Hematopoietic multipotent progenitor cell treated with erythropoietin and hydrocortisone succinate and interleukin-3 and kit ligand, for 15 days (in vitro differentiated cells): Measurements from ENCODE around the gene MAPK8.
"Not testable (repeated sequence)": the region's sequence is repeated elsewhere in the genome, so short reads cannot be mapped to it uniquely, and the experiment has no call there.

Experiments
- DNase-seq: peaks from one replicate; pipeline ENCODE4 v3.0.0-alpha.2; 2015; ENCODE audit warnings: low spot score

MAPK8 gene

GRCh38 chr10:48336978-48337599, 30.6 kb downstream of the MAPK8 start:
- no peak for DNase-seq

- no peak for DNase-seq
These were observed 34.3 kb downstream of the MAPK8 start for GRCh38 chr10:48340734-48341133.

- no peak for DNase-seq
These were observed 36.6 kb downstream of the MAPK8 start for GRCh38 chr10:48343106-48343505.

- DNase-seq, result no peak
These were observed 37.6 kb downstream of the MAPK8 start for GRCh38 chr10:48343921-48344598.

GRCh38 chr10:48346248-48346647, 39.8 kb downstream of the MAPK8 start:
- DNase-seq, result not testable (repeated sequence)

- not testable (repeated sequence) for DNase-seq
These were observed 41.1 kb downstream of the MAPK8 start for GRCh38 chr10:48347539-48347938.

GRCh38 chr10:48347943-48348342, 41.5 kb downstream of the MAPK8 start:
- not testable (repeated sequence) for DNase-seq

- no peak for DNase-seq
These were observed 46.8 kb downstream of the MAPK8 start for GRCh38 chr10:48353246-48353645.

GRCh38 chr10:48357631-48358030, 51.2 kb downstream of the MAPK8 start:
- no peak for DNase-seq

GRCh38 chr10:48358162-48358561, 51.7 kb downstream of the MAPK8 start:
- no peak for DNase-seq

GRCh38 chr10:48358838-48359237, 52.4 kb downstream of the MAPK8 start:
- no peak for DNase-seq

- DNase-seq, result no peak
These were observed 54.7 kb downstream of the MAPK8 start for GRCh38 chr10:48361176-48361575.

GRCh38 chr10:48363617-48364355, 57.3 kb downstream of the MAPK8 start:
- DNase-seq, result peak; percentile 62

- DNase-seq, result no peak
These were observed 58.4 kb downstream of the MAPK8 start for GRCh38 chr10:48364659-48365405.

- no peak for DNase-seq
These were observed 59.2 kb downstream of the MAPK8 start for GRCh38 chr10:48365668-48366067.

GRCh38 chr10:48366261-48366660, 59.8 kb downstream of the MAPK8 start:
- no peak for DNase-seq

- DNase-seq, result no peak
These were observed 63.0 kb downstream of the MAPK8 start for GRCh38 chr10:48369501-48369900.

- no peak for DNase-seq
These were observed 71.5 kb downstream of the MAPK8 start for GRCh38 chr10:48377751-48378530.

GRCh38 chr10:48378675-48379074, 72.2 kb downstream of the MAPK8 start:
- DNase-seq, result no peak

- DNase-seq, result no peak
These were observed 75.5 kb downstream of the MAPK8 start for GRCh38 chr10:48381971-48382370.

GRCh38 chr10:48382982-48383381, 76.5 kb downstream of the MAPK8 start:
- DNase-seq, result no peak

GRCh38 chr10:48383393-48383792, 76.9 kb downstream of the MAPK8 start:
- no peak for DNase-seq
